ENCODE measurements around the gene BPIFA1. TPM values are rescaled to one million over a fixed set of nuclear protein-coding genes. Genes with fewer than 3 reads are reported as not detected.

The BPIFA1 gene
- total RNA-seq, 1 experiment from 2014 or later = not detected

DNA sequence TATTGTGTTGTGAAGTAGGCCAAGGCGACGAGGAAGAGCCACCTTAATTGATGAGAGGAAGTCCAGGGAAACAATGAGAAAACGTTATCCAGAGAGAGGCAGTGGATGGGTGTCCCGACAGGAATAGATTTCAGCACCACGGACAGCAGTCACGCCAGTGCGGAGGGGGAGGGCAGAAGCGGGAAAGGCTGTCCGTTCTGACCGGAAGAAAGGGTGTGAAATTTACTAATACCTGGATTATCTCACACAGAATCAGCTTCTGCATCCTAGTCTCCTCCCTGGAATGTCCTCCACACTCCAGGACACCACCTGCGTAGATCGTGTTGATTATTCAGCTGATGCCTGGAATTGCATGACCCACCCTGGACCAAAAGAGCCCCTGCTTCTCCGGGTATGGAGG lies 26.0 kb upstream of the BPIFA1 start:
- ATAC-seq (peak; percentile 51; the same call in 1 of the 2 replicates), DNase-seq (peak; percentile 72)
- Histone ChIP-seq H3K36me3 (ENCODE audit: low read depth, low read length) (no peaks in the 10 kb centered on the region), H3K79me2 (ENCODE audit: low read length) (no peaks in the 10 kb centered on the region), H3K9ac (ENCODE audit: low read length) (no peak overlapping the region), H3K4me1 (ENCODE audit: insufficient read depth, low read length) (no peaks in the 10 kb centered on the region), H3K4me3 (ENCODE audit: low read length) (no peak overlapping the region), H4K20me1 (ENCODE audit: low read length) (0 out of 2 replicates have a peak, but pooled peaks cover 3% of the 10 kb centered on the region), H3K27me3 (ENCODE audit: low read length) (peaks cover 49% of the 10 kb centered on the region), H2AFZ (ENCODE audit: low read length) (no peak overlapping the region), H3K9me3 (ENCODE audit: low read length) (no peaks in the 10 kb centered on the region), H3K4me2 (ENCODE audit: low read length) (no peak overlapping the region), H3F3A (ENCODE audit: low read length, unreplicated experiment) (no peaks in the 10 kb centered on the region), H3K9me2 (replicated peaks; ENCODE audit: low read length) (no peaks in the 10 kb centered on the region), H3K27ac (ENCODE audit: low read length) (no peak overlapping the region)
- CTCF ChIA-PET = no interaction called here
- no peak for TF ChIP-seq EZH2phosphoT487 (IDR thresholded peaks at IDR 0.05; ENCODE audit: borderline replicate concordance, low read length)
- no peak for TF ChIP-seq EZH2 (IDR thresholded peaks at IDR 0.05; ENCODE audit: low read length, unreplicated experiment)
- TF ChIP-seq, protein P1, sequence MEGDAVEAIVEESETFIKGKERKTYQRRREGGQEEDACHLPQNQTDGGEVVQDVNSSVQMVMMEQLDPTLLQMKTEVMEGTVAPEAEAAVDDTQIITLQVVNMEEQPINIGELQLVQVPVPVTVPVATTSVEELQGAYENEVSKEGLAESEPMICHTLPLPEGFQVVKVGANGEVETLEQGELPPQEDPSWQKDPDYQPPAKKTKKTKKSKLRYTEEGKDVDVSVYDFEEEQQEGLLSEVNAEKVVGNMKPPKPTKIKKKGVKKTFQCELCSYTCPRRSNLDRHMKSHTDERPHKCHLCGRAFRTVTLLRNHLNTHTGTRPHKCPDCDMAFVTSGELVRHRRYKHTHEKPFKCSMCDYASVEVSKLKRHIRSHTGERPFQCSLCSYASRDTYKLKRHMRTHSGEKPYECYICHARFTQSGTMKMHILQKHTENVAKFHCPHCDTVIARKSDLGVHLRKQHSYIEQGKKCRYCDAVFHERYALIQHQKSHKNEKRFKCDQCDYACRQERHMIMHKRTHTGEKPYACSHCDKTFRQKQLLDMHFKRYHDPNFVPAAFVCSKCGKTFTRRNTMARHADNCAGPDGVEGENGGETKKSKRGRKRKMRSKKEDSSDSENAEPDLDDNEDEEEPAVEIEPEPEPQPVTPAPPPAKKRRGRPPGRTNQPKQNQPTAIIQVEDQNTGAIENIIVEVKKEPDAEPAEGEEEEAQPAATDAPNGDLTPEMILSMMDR (conservative IDR thresholded peaks at IDR 0.05; ENCODE audit: low read depth, low read length) = no peak
- BruUV-seq (replicated peaks) = no TSS peak
- intact Hi-C loops (cut with micrococcal nuclease) = no loop called here
- POLR2A ChIA-PET (ENCODE audit: unreplicated experiment) = no interaction called here

GRCh38 chr20:33210371-33210770 lies 25.4 kb upstream of the BPIFA1 start:
- Histone ChIP-seq H3K9me3 (ENCODE audit: low read length) (no peaks in the 10 kb centered on the region), H3K4me3 (ENCODE audit: low read length) (no peak overlapping the region), H4K20me1 (ENCODE audit: low read length) (0 out of 2 replicates have a peak, but pooled peaks cover 3% of the 10 kb centered on the region), H3K4me1 (ENCODE audit: insufficient read depth, low read length) (no peaks in the 10 kb centered on the region), H2AFZ (ENCODE audit: low read length) (no peak overlapping the region), H3K9ac (ENCODE audit: low read length) (no peak overlapping the region), H3K27ac (ENCODE audit: low read length) (no peak overlapping the region), H3K36me3 (ENCODE audit: low read depth, low read length) (no peaks in the 10 kb centered on the region), H3K4me2 (ENCODE audit: low read length) (no peak overlapping the region), H3F3A (ENCODE audit: low read length, unreplicated experiment) (no peaks in the 10 kb centered on the region), H3K9me2 (replicated peaks; ENCODE audit: low read length) (no peaks in the 10 kb centered on the region), H3K79me2 (ENCODE audit: low read length) (no peaks in the 10 kb centered on the region), H3K27me3 (ENCODE audit: low read length) (peaks cover 49% of the 10 kb centered on the region)
- DNase-seq (no peak), ATAC-seq (no peak)
- TF ChIP-seq EZH2 (IDR thresholded peaks at IDR 0.05; ENCODE audit: low read length, unreplicated experiment) (no peak), EZH2phosphoT487 (IDR thresholded peaks at IDR 0.05; ENCODE audit: borderline replicate concordance, low read length) (no peak)
- TF ChIP-seq, protein P1 (conservative IDR thresholded peaks at IDR 0.05; ENCODE audit: low read depth, low read length) = no peak
- intact Hi-C loops (cut with micrococcal nuclease) = no loop called here
- POLR2A ChIA-PET (ENCODE audit: unreplicated experiment) = no interaction called here
- no TSS peak for BruUV-seq (replicated peaks)
- CTCF ChIA-PET = no interaction called here

DNA sequence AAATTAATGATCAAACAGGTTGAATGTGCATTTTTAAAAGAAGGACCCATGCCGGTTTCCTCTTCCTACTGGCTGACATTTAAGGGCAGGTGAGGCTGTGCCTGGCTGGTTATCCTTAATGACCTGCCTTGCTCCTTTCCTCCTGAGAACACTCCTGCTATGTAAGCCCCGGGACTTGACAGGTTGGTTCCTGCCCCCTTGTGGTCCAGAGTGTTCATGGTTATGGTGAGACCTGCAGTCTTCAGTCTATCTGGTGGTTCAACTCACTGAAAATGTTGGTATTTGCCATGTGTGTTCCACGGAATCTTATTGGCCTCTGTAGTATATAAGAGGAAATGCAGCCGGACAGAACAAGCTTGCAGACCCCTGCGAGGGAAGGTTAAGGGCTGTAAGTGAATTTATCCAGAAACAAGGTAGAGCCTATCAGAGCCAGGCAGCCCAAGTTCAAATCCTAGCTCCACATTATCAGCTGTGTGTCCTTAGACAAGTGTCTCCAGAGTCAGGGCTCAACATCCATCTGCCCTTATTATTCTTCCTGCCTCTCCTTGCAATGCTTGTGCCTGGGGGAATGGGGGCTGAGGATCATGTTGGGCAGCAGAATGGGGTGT lies 23.9 kb upstream of the BPIFA1 start:
- H2AFZ ChIP-seq (ENCODE audit: low read length) = no peak overlapping the region
- H4K20me1 ChIP-seq (ENCODE audit: low read length) = 0 out of 2 replicates have a peak, but pooled peaks cover 3% of the 10 kb centered on the region
- ATAC-seq = peak; percentile 84
- no peaks in the 10 kb centered on the region for H3K9me2 ChIP-seq (replicated peaks; ENCODE audit: low read length)
- H3K9me3 ChIP-seq (ENCODE audit: low read length) = no peaks in the 10 kb centered on the region
- POLR2A ChIA-PET (ENCODE audit: unreplicated experiment) = no interaction called here
- TF ChIP-seq, protein P1 (conservative IDR thresholded peaks at IDR 0.05; ENCODE audit: low read depth, low read length) = peak; percentile 78
- TF ChIP-seq EZH2phosphoT487 (IDR thresholded peaks at IDR 0.05; ENCODE audit: borderline replicate concordance, low read length) (no peak), EZH2 (IDR thresholded peaks at IDR 0.05; ENCODE audit: low read length, unreplicated experiment) (no peak)
- intact Hi-C loops (cut with micrococcal nuclease) = loop anchor here (1.0 kb wide), 1 partner anchor 116 kb away; no protein-coding TSS in a partner anchor
- DNase-seq = peak; percentile 69
- H3K27me3 ChIP-seq (ENCODE audit: low read length) = peaks cover 48% of the 10 kb centered on the region
- H3K36me3 ChIP-seq (ENCODE audit: low read depth, low read length) = no peaks in the 10 kb centered on the region
- H3K79me2 ChIP-seq (ENCODE audit: low read length) = no peaks in the 10 kb centered on the region
- CTCF ChIA-PET = interaction anchor here (0.6 to 0.8 kb wide), 3 partner anchors 50 to 116 kb away, joined by 3 to 4 read pairs (median 4); no protein-coding TSS in a partner anchor
- H3K9ac ChIP-seq (ENCODE audit: low read length) = no peak overlapping the region
- no peak overlapping the region for H3K27ac ChIP-seq (ENCODE audit: low read length)
- no peak overlapping the region for H3K4me3 ChIP-seq (ENCODE audit: low read length)
- no peaks in the 10 kb centered on the region for H3F3A ChIP-seq (ENCODE audit: low read length, unreplicated experiment)
- no peak overlapping the region for H3K4me2 ChIP-seq (ENCODE audit: low read length)
- no peaks in the 10 kb centered on the region for H3K4me1 ChIP-seq (ENCODE audit: insufficient read depth, low read length)
- BruUV-seq (replicated peaks) = no TSS peak

Data from PC-3 (cell line).